Panc1 (cell line): Measurements from ENCODE around the gene FAR2.

ENCODE experiments used
- POLR2AphosphoS5 ChIP-seq: IDR thresholded peaks from 2 replicates; pipeline ENCODE4 v1.6.1; 2012; ENCODE audit warnings: mild to moderate bottlenecking, low read depth, low read length, moderate library complexity
- SIN3A ChIP-seq: IDR thresholded peaks from 2 replicates; pipeline ENCODE4 v1.6.1; 2012; ENCODE audit warnings: low read depth, mild to moderate bottlenecking, low read length, moderate library complexity, borderline replicate concordance; ENCODE audit not compliant: insufficient read depth
- TF ChIP-seq, protein P1 (sequence below): fragments of 450-650 bp; IDR thresholded peaks from 2 replicates; pipeline ENCODE4 v1.5.1; 2017; ENCODE audit warnings: mild to moderate bottlenecking

DNA sequence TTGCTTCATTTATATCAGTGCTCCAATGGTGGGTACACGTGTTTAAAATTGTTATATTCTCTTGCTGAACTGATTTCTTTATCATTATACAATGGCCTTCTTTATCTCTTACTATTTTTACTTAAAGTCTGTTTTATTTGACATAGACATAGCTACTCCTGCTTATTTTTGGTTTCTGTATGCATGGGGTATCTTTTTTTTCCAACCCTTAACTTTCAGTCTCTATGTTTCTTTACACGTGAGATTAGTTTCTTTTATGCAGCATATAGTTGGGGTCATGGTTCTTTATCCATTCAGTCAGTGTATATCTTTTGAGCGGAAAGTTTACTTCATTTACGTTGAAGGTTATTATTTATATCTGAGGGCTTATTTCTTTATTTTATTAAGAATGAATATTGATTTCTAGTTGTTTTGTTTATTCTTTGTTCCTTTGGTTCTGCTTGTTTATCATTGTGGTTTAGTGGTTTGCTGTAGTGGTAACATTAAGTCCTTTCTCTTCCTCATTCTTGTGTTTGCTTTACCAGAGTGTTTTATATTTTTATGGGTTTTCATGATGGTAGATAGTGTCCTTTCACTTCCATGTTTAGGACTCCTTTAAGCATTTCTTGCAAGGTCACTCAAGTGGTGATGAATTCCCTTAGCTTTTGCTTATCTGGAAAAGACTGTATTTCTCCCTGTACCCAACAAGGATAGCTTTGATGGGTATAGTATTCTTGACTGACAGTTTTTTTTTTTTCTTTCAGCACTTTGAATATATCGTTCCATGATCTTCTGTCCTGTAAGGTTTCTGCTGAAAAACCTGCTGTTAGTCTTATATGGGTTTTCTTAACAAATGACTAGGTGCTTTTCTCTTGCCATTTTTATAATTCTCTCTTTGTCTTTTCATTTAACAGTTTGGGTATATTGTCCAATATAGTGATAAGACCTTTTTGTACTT lies 38.3 kb upstream of the FAR2 start:
- TF ChIP-seq SIN3A (no peak), POLR2AphosphoS5 (no peak)
- TF ChIP-seq, protein P1, sequence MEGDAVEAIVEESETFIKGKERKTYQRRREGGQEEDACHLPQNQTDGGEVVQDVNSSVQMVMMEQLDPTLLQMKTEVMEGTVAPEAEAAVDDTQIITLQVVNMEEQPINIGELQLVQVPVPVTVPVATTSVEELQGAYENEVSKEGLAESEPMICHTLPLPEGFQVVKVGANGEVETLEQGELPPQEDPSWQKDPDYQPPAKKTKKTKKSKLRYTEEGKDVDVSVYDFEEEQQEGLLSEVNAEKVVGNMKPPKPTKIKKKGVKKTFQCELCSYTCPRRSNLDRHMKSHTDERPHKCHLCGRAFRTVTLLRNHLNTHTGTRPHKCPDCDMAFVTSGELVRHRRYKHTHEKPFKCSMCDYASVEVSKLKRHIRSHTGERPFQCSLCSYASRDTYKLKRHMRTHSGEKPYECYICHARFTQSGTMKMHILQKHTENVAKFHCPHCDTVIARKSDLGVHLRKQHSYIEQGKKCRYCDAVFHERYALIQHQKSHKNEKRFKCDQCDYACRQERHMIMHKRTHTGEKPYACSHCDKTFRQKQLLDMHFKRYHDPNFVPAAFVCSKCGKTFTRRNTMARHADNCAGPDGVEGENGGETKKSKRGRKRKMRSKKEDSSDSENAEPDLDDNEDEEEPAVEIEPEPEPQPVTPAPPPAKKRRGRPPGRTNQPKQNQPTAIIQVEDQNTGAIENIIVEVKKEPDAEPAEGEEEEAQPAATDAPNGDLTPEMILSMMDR, result no peak
